PC-3 (cell line): ENCODE measurements around the gene LRP1B.
A peak's percentile ranks its signal among the peaks of the same experiment; 100 is the strongest.

Experiments
- CTCF ChIP-seq: fragments of 300-600 bp; sonication (generic); conservative IDR thresholded peaks from 2 replicates; pipeline ENCODE4 v1.5.1; 2017; ENCODE audit warnings: antibody characterized with exemption, low read depth, mild to moderate bottlenecking, low read length
- EZH2 ChIP-seq: fragments of 300-600 bp; sonication (generic); IDR thresholded peaks from one replicate; pipeline ENCODE4 v1.6.1; 2017; ENCODE audit warnings: antibody characterized with exemption, mild to moderate bottlenecking, low read length; ENCODE audit not compliant: unreplicated experiment
- EZH2phosphoT487 ChIP-seq: fragments of 300-600 bp; sonication (generic); IDR thresholded peaks from 2 replicates; pipeline ENCODE4 v1.6.1; 2018; ENCODE audit warnings: mild to moderate bottlenecking, antibody characterized with exemption, low read length, borderline replicate concordance

GRCh38 chr2:140242889-140243288, 1887.9 kb downstream of the LRP1B start:
- TF ChIP-seq CTCF (peak; percentile 51), EZH2 (no peak), EZH2phosphoT487 (no peak)
